SK-N-SH treated with all-trans-retinoic acid at 6 μM for 48 hours (cell line): ENCODE measurements around the gene TRIM39.

ENCODE experiments used
- ATAC-seq: fragments of 200-7000 bp; cut with Tn5 transposase; 3 replicates; pipeline ENCODE4 v1.9.1; 2020; ENCODE audit warnings: mild to moderate bottlenecking, moderate library complexity
- ARNTL ChIP-seq: fragments of 450-650 bp; formaldehyde crosslinking; IDR thresholded peaks from 2 replicates; pipeline ENCODE4 v1.5.0; 2020; ENCODE audit warnings: low read depth, mild to moderate bottlenecking, moderate library complexity, borderline replicate concordance
- BACH2 ChIP-seq: fragments of 250-450 bp; sonication (Bioruptor Pico); IDR thresholded peaks from 2 replicates; pipeline ENCODE4 v1.9.0; 2021; ENCODE audit warnings: mild to moderate bottlenecking, borderline replicate concordance
- CREB5 ChIP-seq: fragments of 250-450 bp; sonication (Bioruptor Pico); IDR thresholded peaks from 2 replicates; pipeline ENCODE4 v1.5.1; 2020; ENCODE audit warnings: low read depth, mild to moderate bottlenecking, moderate library complexity
- CSDC2 ChIP-seq: fragments of 250-450 bp; sonication (Bioruptor Pico); IDR thresholded peaks from 2 replicates; pipeline ENCODE4 v1.5.0; 2020; ENCODE audit warnings: mild to moderate bottlenecking, moderate library complexity
- CSRNP3 ChIP-seq: fragments of 250-450 bp; sonication (Bioruptor Pico); IDR thresholded peaks from 2 replicates; pipeline ENCODE4 v1.5.1; 2021; ENCODE audit warnings: mild to moderate bottlenecking, moderate library complexity
- ESRRG ChIP-seq: fragments of 250-450 bp; sonication (Bioruptor Pico); IDR thresholded peaks from 2 replicates; pipeline ENCODE4 v1.6.1; 2021; ENCODE audit warnings: mild to moderate bottlenecking
- GLIS3 ChIP-seq: fragments of 250-450 bp; sonication (Bioruptor Pico); IDR thresholded peaks from 2 replicates; pipeline ENCODE4 v1.5.0; 2020; ENCODE audit warnings: mild to moderate bottlenecking, moderate library complexity
- ISL1 ChIP-seq: fragments of 250-450 bp; sonication (Bioruptor Pico); IDR thresholded peaks from 2 replicates; pipeline ENCODE4 v2.1.2; 2022; ENCODE audit warnings: mild to moderate bottlenecking, moderate library complexity
- PATZ1 ChIP-seq: fragments of 250-450 bp; sonication (Bioruptor Pico); IDR thresholded peaks from 2 replicates; pipeline ENCODE4 v1.8.0; 2020; ENCODE audit warnings: mild to moderate bottlenecking, moderate library complexity, borderline replicate concordance
- POU6F1 ChIP-seq: fragments of 250-450 bp; sonication (Bioruptor Pico); IDR thresholded peaks from 2 replicates; pipeline ENCODE4 v1.8.0; 2021; ENCODE audit warnings: low read depth, mild to moderate bottlenecking, moderate library complexity, borderline replicate concordance
- RARB ChIP-seq: fragments of 250-450 bp; sonication (Bioruptor Pico); IDR thresholded peaks from 2 replicates; pipeline ENCODE4 v1.8.0; 2021; ENCODE audit warnings: mild to moderate bottlenecking, moderate library complexity
- SNAI2 ChIP-seq: fragments of 250-450 bp; sonication (Bioruptor Pico); IDR thresholded peaks from 2 replicates; pipeline ENCODE4 v1.5.0; 2020; ENCODE audit warnings: mild to moderate bottlenecking, moderate library complexity
- TCF4 ChIP-seq: fragments of 250-450 bp; sonication (Bioruptor Pico); IDR thresholded peaks from 2 replicates; pipeline ENCODE4 v1.8.0; 2021; ENCODE audit warnings: mild to moderate bottlenecking, moderate library complexity, borderline replicate concordance
- TOX ChIP-seq: fragments of 250-450 bp; sonication (Bioruptor Pico); IDR thresholded peaks from 2 replicates; pipeline ENCODE4 v1.8.0; 2021; ENCODE audit warnings: mild to moderate bottlenecking, moderate library complexity, borderline replicate concordance
- TSHZ2 ChIP-seq: fragments of 250-450 bp; sonication (Bioruptor Pico); IDR thresholded peaks from 2 replicates; pipeline ENCODE4 v1.5.0; 2020; ENCODE audit warnings: mild to moderate bottlenecking, moderate library complexity
- ZC3H10 ChIP-seq: fragments of 250-450 bp; sonication (Bioruptor Pico); IDR thresholded peaks from 2 replicates; pipeline ENCODE4 v1.5.1; 2021; ENCODE audit warnings: mild to moderate bottlenecking, moderate library complexity
- ZFP3 ChIP-seq: fragments of 250-450 bp; sonication (Bioruptor Pico); IDR thresholded peaks from 2 replicates; pipeline ENCODE4 v1.5.0; 2020; ENCODE audit warnings: mild to moderate bottlenecking, moderate library complexity
- ZNF565 ChIP-seq: fragments of 450-650 bp; formaldehyde crosslinking; conservative IDR thresholded peaks from 2 replicates; pipeline ENCODE4 v1.5.0; 2020; ENCODE audit warnings: low read depth, mild to moderate bottlenecking, moderate library complexity
- ZNF70 ChIP-seq: fragments of 450-650 bp; formaldehyde crosslinking; IDR thresholded peaks from 2 replicates; pipeline ENCODE4 v1.5.0; 2020; ENCODE audit warnings: mild to moderate bottlenecking, moderate library complexity
- ZNF8 ChIP-seq: fragments of 450-650 bp; formaldehyde crosslinking; IDR thresholded peaks from 2 replicates; pipeline ENCODE4 v1.5.0; 2020; ENCODE audit warnings: mild to moderate bottlenecking, moderate library complexity

The TRIM39 gene

GRCh38 chr6:30352550-30352949 is 25.8 kb downstream of the TRIM39 start:
- no peak for ATAC-seq
- TF ChIP-seq ZC3H10 (CRISPR knock-in tag), result no peak
- no peak for TF ChIP-seq ZNF70 (CRISPR knock-in tag)
- no peak for TF ChIP-seq ZFP3 (CRISPR knock-in tag)
- TF ChIP-seq CSDC2 (CRISPR knock-in tag), result no peak
- no peak for TF ChIP-seq TSHZ2
- no peak for TF ChIP-seq ZNF8
- TF ChIP-seq POU6F1 (CRISPR knock-in tag), result no peak
- no peak for TF ChIP-seq RARB (CRISPR knock-in tag)
- TF ChIP-seq SNAI2 (CRISPR knock-in tag), result no peak
- TF ChIP-seq CREB5 (CRISPR knock-in tag), result no peak
- TF ChIP-seq CSRNP3 (CRISPR knock-in tag), result no peak
- no peak for TF ChIP-seq GLIS3 (CRISPR knock-in tag)
- TF ChIP-seq TCF4 (CRISPR knock-in tag), result no peak

- no peak for ATAC-seq
- TF ChIP-seq PATZ1 (no peak), BACH2 (CRISPR knock-in tag) (no peak), ZNF565 (CRISPR knock-in tag) (no peak), ZNF8 (no peak), POU6F1 (CRISPR knock-in tag) (no peak), ISL1 (CRISPR knock-in tag) (no peak), ARNTL (CRISPR knock-in tag) (no peak), ZNF70 (CRISPR knock-in tag) (no peak), TCF4 (CRISPR knock-in tag) (no peak), SNAI2 (CRISPR knock-in tag) (no peak), ESRRG (no peak), CREB5 (CRISPR knock-in tag) (no peak), GLIS3 (CRISPR knock-in tag) (no peak), TOX (CRISPR knock-in tag) (no peak), ZC3H10 (CRISPR knock-in tag) (no peak), TSHZ2 (no peak)
Observed at GRCh38 chr6:30355281-30355680, 28.6 kb downstream of the TRIM39 start.
